Measurements from ENCODE around the gene RNFT1. TPM values are rescaled to one million over a fixed set of nuclear protein-coding genes. Genes with fewer than 3 reads are reported as not detected.
"Not testable (repeated sequence)": the region's sequence is repeated elsewhere in the genome, so short reads cannot be mapped to it uniquely, and the experiment has no call there.

Gene RNFT1
- total RNA-seq, 1 experiment from 2014 or later: 27.9 TPM

DNA sequence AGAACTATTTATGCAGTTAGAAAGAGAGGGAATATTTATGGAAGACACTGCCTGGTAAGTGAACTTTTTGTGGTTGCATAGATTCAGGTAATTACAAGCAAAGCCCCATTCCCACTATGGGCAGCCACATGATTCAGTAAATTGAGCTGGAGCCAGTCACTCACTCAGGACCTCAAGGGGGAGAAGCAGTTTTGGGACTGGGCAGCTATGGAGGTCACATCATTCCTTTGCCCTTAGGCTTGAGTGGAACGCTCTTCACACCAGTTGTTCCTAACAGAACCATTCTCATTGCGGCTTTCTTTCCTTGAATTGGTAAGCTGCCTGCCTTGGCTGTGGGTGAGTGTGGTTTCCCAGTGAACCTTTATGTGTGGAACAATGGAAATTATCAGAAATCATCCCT lies 34.4 kb downstream of the RNFT1 start:
- DNase-seq (ENCODE audit: low spot score): not testable (repeated sequence)

DNA sequence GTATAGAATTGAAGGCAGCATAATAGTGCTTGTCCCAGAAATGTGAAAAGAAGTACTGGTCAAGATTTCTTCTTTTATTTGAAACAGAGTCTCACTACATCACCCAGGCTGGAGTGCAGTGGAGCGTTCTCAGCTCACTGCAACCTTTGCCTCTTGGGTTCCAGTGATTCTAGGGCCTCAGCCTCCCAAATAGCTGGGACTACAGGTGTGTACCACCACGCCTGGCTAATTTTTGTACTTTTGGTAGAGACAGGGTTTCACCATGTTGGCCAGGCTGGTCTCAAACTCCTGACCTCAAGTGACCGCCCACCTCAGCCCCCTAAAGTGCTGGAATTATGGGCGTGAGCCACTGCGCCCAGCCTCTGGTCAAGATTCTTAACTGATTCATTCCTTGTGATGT lies 43.9 kb downstream of the RNFT1 start:
- not testable (repeated sequence) for DNase-seq (ENCODE audit: low spot score)

DNA sequence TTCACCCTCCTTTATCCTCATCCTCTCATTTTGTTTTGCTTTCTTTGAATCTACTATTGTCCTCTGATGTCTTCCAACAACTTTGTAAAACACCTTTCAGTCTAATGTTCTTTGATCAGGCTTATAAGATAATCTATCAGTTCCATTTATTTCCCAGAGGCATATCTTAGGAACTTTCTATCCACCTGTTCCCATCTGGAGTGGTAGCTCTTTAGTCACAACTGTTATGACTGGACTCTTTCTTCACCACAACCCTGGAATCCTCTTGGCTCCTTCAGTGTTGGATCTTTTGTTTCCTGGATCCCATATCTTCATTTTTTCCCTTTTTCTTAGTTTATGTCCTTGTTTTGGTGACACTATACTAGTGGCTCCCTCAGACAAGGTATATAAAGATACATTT lies 48.1 kb downstream of the RNFT1 start:
- no peak for DNase-seq (ENCODE audit: low spot score)

DNA sequence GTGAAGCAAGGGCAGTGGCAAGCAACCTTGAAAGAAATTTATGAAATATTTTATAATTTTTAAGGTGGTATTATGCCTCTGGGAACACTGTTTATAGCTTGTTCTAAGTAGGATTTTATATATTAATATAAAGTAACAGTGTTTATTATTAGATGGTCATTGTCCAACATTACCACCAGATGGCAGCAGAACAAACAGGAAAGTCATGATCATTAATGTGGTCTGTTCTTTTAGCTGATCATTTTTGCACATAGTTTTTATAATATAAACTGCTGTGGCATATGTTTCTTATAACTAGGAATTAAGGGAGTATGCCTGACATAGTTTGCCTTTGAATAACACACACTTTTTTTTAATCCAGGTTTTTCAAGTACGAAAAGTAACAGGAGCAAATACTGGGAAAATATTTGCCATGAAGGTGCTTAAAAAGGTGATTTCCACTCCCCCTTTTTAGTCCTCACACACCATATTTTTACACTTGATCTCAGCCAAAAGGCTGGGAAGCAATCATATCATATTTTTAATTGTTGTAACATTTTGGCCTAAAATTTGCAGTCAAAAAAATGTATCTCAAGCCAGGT lies 50.2 kb downstream of the RNFT1 start:
- DNase-seq (ENCODE audit: low spot score): peak; percentile 61

DNA sequence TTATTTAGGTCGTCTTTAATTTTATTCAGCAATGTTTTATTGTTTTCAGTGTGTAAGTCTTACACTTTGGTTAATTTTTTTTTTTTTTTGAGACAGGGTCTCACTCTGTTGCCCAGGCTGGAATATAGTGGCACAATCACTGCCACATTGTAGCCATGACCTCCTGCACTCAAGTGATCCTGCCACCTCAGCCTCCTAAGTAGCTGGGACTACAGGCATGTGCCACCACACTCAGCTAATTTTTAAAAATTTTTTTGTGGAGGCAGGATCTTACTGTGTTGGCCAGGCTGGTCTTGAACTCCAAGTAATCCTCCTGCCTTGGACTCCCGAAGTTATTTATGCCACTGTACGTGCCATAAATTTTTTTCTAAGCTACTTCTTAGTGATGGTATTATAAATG lies 57.1 kb downstream of the RNFT1 start:
- no peak for DNase-seq (ENCODE audit: low spot score)

DNA sequence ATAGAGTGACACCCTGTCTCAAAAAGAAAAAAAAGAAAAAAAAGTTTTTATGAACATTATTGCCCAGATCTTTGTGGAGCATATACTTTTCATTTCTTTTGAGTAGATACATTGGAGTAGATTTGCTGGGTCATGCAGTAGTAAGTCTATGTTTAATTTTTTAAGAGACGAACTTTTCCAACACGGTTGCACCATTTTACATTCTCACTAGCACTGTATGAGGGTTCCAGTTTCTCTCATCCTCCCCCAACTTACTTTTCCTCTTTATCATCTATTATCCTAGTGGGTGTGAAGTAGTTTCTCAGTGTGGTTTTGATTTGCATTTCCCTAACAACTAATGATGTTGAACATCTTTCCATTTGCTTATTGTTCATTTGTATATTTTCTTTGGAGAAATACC lies 61.1 kb downstream of the RNFT1 start:
- no peak for DNase-seq (ENCODE audit: low spot score)

Small RNA genes lying within 50 kb of the gene (small RNA-seq; reads per million reads assigned to genes)
- not detected for gene RPS29P21

Other genes with a start within 250 kb of the RNFT1 start
- 3.3 and 3.5 TPM in 2 replicates for gene TUBD1, start 71.8 kb downstream of the RNFT1 start, total RNA-seq (2014; rRNA removed; shearing (Covaris generic))
- 18.8 and 21.5 TPM in 2 replicates for gene RPS6KB1, start 71.6 kb downstream of the RNFT1 start, total RNA-seq (2014; rRNA removed; shearing (Covaris generic))
- 3.8 and 4.2 TPM in 2 replicates for gene HEATR6, start 114.2 kb upstream of the RNFT1 start, total RNA-seq (2014; rRNA removed; shearing (Covaris generic))
- gene CA4, start 185.2 kb upstream of the RNFT1 start, total RNA-seq (2014; rRNA removed; shearing (Covaris generic)): 0.10 TPM in 1 of 2 replicates, not detected in the other